NCI-H1105 (cell line): ENCODE results near the gene CDH23.

Experiments used
- DNase-seq: peaks from one replicate; lab custom pipeline; 2025; lab: John Stamatoyannopoulos, UW

Gene CDH23

GRCh38 chr10:71605263-71605962 is 208.7 kb downstream of the CDH23 start:
- no peak for DNase-seq

GRCh38 chr10:71606257-71607081 is 209.7 kb downstream of the CDH23 start:
- no peak for DNase-seq

GRCh38 chr10:71607082-71607443 is 210.3 kb downstream of the CDH23 start:
- no peak for DNase-seq

- DNase-seq = peak; percentile 52
Measured at GRCh38 chr10:71608819-71609768, 212.4 kb downstream of the CDH23 start.

- DNase-seq = no peak
Measured at GRCh38 chr10:71610651-71611050, 213.9 kb downstream of the CDH23 start.

GRCh38 chr10:71611131-71611530 is 214.4 kb downstream of the CDH23 start:
- DNase-seq = no peak

- no peak for DNase-seq
Measured at GRCh38 chr10:71611709-71612422, 215.1 kb downstream of the CDH23 start.

GRCh38 chr10:71613261-71613777 is 216.6 kb downstream of the CDH23 start:
- no peak for DNase-seq

- DNase-seq = no peak
Measured at GRCh38 chr10:71613877-71614276, 217.2 kb downstream of the CDH23 start.

GRCh38 chr10:71614946-71615345 is 218.2 kb downstream of the CDH23 start:
- DNase-seq = no peak

- no peak for DNase-seq
Measured at GRCh38 chr10:71615538-71616329, 219.0 kb downstream of the CDH23 start.

GRCh38 chr10:71616817-71617654 is 220.3 kb downstream of the CDH23 start:
- DNase-seq = no peak

- DNase-seq = no peak
Measured at GRCh38 chr10:71618176-71618575, 221.5 kb downstream of the CDH23 start.

- no peak for DNase-seq
Measured at GRCh38 chr10:71618598-71618997, 221.9 kb downstream of the CDH23 start.

- no peak for DNase-seq
Measured at GRCh38 chr10:71620642-71621041, 223.9 kb downstream of the CDH23 start.

- DNase-seq = no peak
Measured at GRCh38 chr10:71621231-71622153, 224.8 kb downstream of the CDH23 start.

GRCh38 chr10:71622154-71622526 is 225.4 kb downstream of the CDH23 start:
- DNase-seq = no peak

GRCh38 chr10:71622616-71623015 is 225.9 kb downstream of the CDH23 start:
- no peak for DNase-seq
